Measurements from ENCODE around the gene LRFN4.

Gene LRFN4

GRCh38 chr11:66869567-66869870 is 12.7 kb downstream of the LRFN4 start:
- Histone ChIP-seq H3K4me3 (ENCODE audit: low read depth in 1 of 2, low read length in 1 of 2) (no peak overlapping the region), H3K4me1 (ENCODE audit: control insufficient read depth in 1 of 2, insufficient read depth in 1 of 2, low read depth in 1 of 2, low read length in 1 of 2) (peaks cover 0 to 6% of the 10 kb centered on the region in 2 experiments), H3K27ac (no peak overlapping the region), H3K9me3 (no peaks in the 10 kb centered on the region), H3K27me3 (no peaks in the 10 kb centered on the region), H3K36me3 (no peaks in the 10 kb centered on the region)
- TF ChIP-seq CTCF (IDR thresholded peaks at IDR 0.05), result no peak

- Histone ChIP-seq H3K4me3 (ENCODE audit: low read depth in 1 of 2, low read length in 1 of 2) (no peak overlapping the region), H3K27me3 (no peaks in the 10 kb centered on the region), H3K4me1 (ENCODE audit: control insufficient read depth in 1 of 2, insufficient read depth in 1 of 2, low read depth in 1 of 2, low read length in 1 of 2) (peaks cover 0 to 6% of the 10 kb centered on the region in 2 experiments), H3K9me3 (no peaks in the 10 kb centered on the region), H3K36me3 (no peaks in the 10 kb centered on the region), H3K27ac (no peak overlapping the region)
- TF ChIP-seq CTCF (IDR thresholded peaks at IDR 0.05), result no peak
These were observed 13.3 kb downstream of the LRFN4 start for GRCh38 chr11:66870131-66870530.

GRCh38 chr11:66870616-66871520 is 14.0 kb downstream of the LRFN4 start:
- no peak for TF ChIP-seq CTCF (IDR thresholded peaks at IDR 0.05)

GRCh38 chr11:66871521-66871901 is 14.6 kb downstream of the LRFN4 start:
- Histone ChIP-seq H3K4me3 (ENCODE audit: low read depth in 1 of 2, low read length in 1 of 2) (no peak overlapping the region), H3K27me3 (peaks cover under 1% of the 10 kb centered on the region), H3K27ac (no peak overlapping the region), H3K4me1 (ENCODE audit: control insufficient read depth in 1 of 2, insufficient read depth in 1 of 2, low read depth in 1 of 2, low read length in 1 of 2) (peaks cover 0 to 6% of the 10 kb centered on the region in 2 experiments), H3K9me3 (no peaks in the 10 kb centered on the region), H3K36me3 (no peaks in the 10 kb centered on the region)
- no peak for TF ChIP-seq CTCF (IDR thresholded peaks at IDR 0.05)

More at GRCh38 chr11:66870616-66871520, 14.0 kb downstream of the LRFN4 start:
- Histone ChIP-seq H3K36me3 (no peaks in the 10 kb centered on the region), H3K27me3 (no peaks in the 10 kb centered on the region), H3K9me3 (no peaks in the 10 kb centered on the region), H3K4me1 (ENCODE audit: control insufficient read depth in 1 of 2, insufficient read depth in 1 of 2, low read depth in 1 of 2, low read length in 1 of 2) (peaks cover 0 to 6% of the 10 kb centered on the region in 2 experiments), H3K4me3 (ENCODE audit: low read depth in 1 of 2, low read length in 1 of 2) (no peak overlapping the region), H3K27ac (no peak overlapping the region)

GRCh38 chr11:66874232-66874631 is 17.4 kb downstream of the LRFN4 start:
- TF ChIP-seq CTCF (IDR thresholded peaks at IDR 0.05), result no peak
- Histone ChIP-seq H3K27ac (no peak overlapping the region), H3K9me3 (no peaks in the 10 kb centered on the region), H3K4me1 (ENCODE audit: control insufficient read depth in 1 of 2, insufficient read depth in 1 of 2, low read depth in 1 of 2, low read length in 1 of 2) (no peaks in the 10 kb centered on the region), H3K27me3 (peaks cover 4% of the 10 kb centered on the region), H3K36me3 (no peaks in the 10 kb centered on the region), H3K4me3 (ENCODE audit: low read depth in 1 of 2, low read length in 1 of 2) (no peak overlapping the region)
